ENCODE measurements around the gene SLC10A7. TPM values are rescaled to one million over a fixed set of nuclear protein-coding genes. Genes with fewer than 3 reads are reported as not detected.
A peak's percentile ranks its signal among the peaks of the same experiment; 100 is the strongest.

Gene SLC10A7
- total and polyA plus RNA-seq, 12 donors, result 1.7 to 27.5 (median 13.0) TPM

- TF ChIP-seq, protein P1, sequence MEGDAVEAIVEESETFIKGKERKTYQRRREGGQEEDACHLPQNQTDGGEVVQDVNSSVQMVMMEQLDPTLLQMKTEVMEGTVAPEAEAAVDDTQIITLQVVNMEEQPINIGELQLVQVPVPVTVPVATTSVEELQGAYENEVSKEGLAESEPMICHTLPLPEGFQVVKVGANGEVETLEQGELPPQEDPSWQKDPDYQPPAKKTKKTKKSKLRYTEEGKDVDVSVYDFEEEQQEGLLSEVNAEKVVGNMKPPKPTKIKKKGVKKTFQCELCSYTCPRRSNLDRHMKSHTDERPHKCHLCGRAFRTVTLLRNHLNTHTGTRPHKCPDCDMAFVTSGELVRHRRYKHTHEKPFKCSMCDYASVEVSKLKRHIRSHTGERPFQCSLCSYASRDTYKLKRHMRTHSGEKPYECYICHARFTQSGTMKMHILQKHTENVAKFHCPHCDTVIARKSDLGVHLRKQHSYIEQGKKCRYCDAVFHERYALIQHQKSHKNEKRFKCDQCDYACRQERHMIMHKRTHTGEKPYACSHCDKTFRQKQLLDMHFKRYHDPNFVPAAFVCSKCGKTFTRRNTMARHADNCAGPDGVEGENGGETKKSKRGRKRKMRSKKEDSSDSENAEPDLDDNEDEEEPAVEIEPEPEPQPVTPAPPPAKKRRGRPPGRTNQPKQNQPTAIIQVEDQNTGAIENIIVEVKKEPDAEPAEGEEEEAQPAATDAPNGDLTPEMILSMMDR (IDR thresholded peaks at IDR 0.05), result peak; percentile 27 to 74 (median 52)
- no peak for TF ChIP-seq POLR2A (IDR thresholded peaks at IDR 0.05)
- 93 to 97% (median 95%) methylated on average over 1 of the region's 1 CpG for WGBS, 4 donors
- DNase-seq, result peak in 5 of 7 donors; percentile 13 to 49 (median 38)
- H3K36me3 ChIP-seq (replicated peaks in 1 of 2), result no peaks in the 10 kb centered on the region
- no peaks in the 10 kb centered on the region for H3K9me3 ChIP-seq (replicated peaks in 1 of 3)
- no peak overlapping the region for H3K4me3 ChIP-seq
- no peak overlapping the region for H3K27ac ChIP-seq
- no peaks in the 10 kb centered on the region for H3K27me3 ChIP-seq
- peaks cover 0 to 6% of the 10 kb centered on the region in 2 donors for H3K4me1 ChIP-seq (replicated peaks in 1 of 2)
- intact Hi-C loops (cut with DNase I), result loop anchor here in 1 of 2 donors (5.0 to 10.0 kb wide), 2 partner anchors 182 to 570 kb away; partner anchors contain the start of gene SLC10A7
These were observed 179.0 kb downstream of the SLC10A7 start for GRCh38 chr4:146342600-146343192.

DNA sequence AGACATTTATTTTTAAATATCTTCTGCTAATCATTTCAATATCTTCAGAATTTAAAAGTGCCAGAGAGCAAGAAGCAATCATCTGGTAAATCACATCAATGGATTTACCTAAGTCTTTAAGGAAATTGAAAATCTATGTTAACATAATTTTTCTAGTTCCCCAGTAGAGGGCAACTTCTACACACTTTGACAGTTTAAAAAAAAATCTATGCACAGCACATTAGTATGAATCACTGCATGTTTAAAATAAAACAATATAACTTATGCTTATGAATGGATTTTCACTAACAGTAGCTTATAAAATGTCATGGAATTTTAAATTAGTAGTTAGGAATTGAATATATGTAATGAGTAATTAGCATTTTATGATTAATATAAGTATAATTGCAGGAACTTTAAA lies 180.9 kb downstream of the SLC10A7 start:
- TF ChIP-seq POLR2A (IDR thresholded peaks at IDR 0.05), result no peak
- TF ChIP-seq, protein P1 (IDR thresholded peaks at IDR 0.05), result peak in 5 of 6 experiments; percentile 24 to 55 (median 51)
- H3K4me3 ChIP-seq, result no peak overlapping the region
- no peaks in the 10 kb centered on the region for H3K36me3 ChIP-seq (replicated peaks in 1 of 2)
- peaks cover 0 to 9% of the 10 kb centered on the region in 2 donors for H3K4me1 ChIP-seq (replicated peaks in 1 of 2)
- H3K27me3 ChIP-seq, result no peaks in the 10 kb centered on the region
- intact Hi-C loops (cut with DNase I), result loop anchor here in 1 of 2 donors (5.0 to 10.0 kb wide), 2 partner anchors 184 to 572 kb away; partner anchors contain the start of gene SLC10A7
- no peaks in the 10 kb centered on the region for H3K9me3 ChIP-seq (replicated peaks in 1 of 3)
- DNase-seq, result no peak
- no peak overlapping the region for H3K27ac ChIP-seq

DNA sequence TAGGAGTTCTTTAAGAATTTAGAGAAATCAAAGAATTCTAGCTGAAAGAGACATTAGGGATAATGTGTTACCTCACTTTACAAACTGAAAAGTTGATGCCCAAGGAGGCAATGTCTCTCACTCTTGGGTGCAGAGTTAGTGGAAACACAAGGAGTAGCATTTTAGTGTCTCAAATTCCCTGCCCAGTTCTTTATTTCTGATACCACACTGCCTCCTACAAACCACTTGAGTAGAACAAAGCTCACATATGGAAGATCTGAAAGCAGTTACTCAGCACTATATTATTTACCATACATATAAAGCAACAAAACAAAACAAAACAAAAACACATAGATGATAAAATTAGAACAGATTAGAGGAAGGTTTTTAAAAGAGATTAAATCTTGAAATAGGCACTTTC lies 183.2 kb downstream of the SLC10A7 start:
- intact Hi-C loops (cut with DNase I), result loop anchor here in 1 of 2 donors (10.0 kb wide), 1 partner anchor 576 kb away; no protein-coding TSS in a partner anchor
- H3K36me3 ChIP-seq (replicated peaks in 1 of 2), result no peaks in the 10 kb centered on the region
- H3K4me1 ChIP-seq (replicated peaks in 1 of 2), result peaks cover 0 to 11% of the 10 kb centered on the region in 2 donors
- no peaks in the 10 kb centered on the region for H3K27me3 ChIP-seq
- no peak for TF ChIP-seq POLR2A (IDR thresholded peaks at IDR 0.05)
- TF ChIP-seq, protein P1 (IDR thresholded peaks at IDR 0.05), result no peak
- DNase-seq, result no peak
- no peak overlapping the region for H3K27ac ChIP-seq
- H3K9me3 ChIP-seq (replicated peaks in 1 of 3), result no peaks in the 10 kb centered on the region
- H3K4me3 ChIP-seq, result no peak overlapping the region

DNA sequence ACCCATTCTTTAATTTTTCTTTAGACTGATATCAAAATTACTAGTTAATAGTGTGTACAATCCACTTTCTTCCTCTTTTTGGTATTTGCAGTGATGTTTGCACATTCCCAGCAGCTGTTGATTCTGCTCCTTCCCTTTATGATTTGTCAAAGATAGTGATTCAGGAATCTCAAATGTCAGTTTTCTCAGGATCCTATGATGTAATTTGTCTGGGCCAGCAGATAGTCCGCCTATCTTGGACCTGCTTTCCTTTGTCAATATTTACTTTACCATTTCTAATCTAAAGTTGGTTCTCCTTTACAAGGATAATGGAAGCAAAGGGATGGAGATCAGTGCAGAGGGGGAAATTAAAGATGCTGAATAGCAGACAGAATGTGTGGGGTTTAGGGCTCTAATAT lies 185.3 kb downstream of the SLC10A7 start:
- Histone ChIP-seq H3K27me3 (no peaks in the 10 kb centered on the region), H3K9me3 (replicated peaks in 1 of 3) (no peaks in the 10 kb centered on the region), H3K27ac (no peak overlapping the region), H3K36me3 (replicated peaks in 1 of 2) (no peaks in the 10 kb centered on the region), H3K4me1 (replicated peaks in 1 of 2) (peaks cover 0 to 11% of the 10 kb centered on the region in 2 donors), H3K4me3 (no peak overlapping the region)
- DNase-seq, result no peak
- intact Hi-C loops (cut with DNase I), result loop anchor here in 1 of 2 donors (10.0 kb wide), 1 partner anchor 578 kb away; no protein-coding TSS in a partner anchor
- WGBS, 4 donors, result 26 to 43% (median 36%) methylated on average over 1 of the region's 1 CpG
- TF ChIP-seq, protein P1 (IDR thresholded peaks at IDR 0.05), result no peak
- no peak for TF ChIP-seq POLR2A (IDR thresholded peaks at IDR 0.05)

Data from adrenal gland (tissue), 12 donors.